Measurements from ENCODE around the gene MRC2. TPM values are rescaled to one million over a fixed set of nuclear protein-coding genes. Genes with fewer than 3 reads are reported as not detected.

MRC2 gene
- total RNA-seq, 1 experiment from 2014 or later, result 10.7 TPM

DNA sequence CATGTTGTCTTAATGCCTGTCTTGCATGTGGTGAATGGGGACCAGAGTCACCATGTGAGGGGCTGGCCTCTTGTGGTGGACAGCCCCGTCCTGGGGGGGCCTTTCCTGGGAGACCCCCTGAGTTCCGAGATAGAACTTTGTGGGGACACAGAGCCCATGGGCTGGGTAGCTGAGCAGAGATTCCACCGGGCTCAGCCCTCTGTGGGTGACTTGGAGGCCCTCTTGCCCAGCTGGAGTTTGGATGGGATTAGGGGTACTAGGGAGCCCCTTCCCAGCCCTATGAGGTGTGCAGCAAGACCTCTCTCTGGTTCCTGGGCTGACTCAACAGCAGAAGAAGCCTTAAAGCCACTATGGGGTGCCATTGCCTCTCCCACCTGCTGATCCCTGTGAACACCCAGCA lies 38.1 kb downstream of the MRC2 start (continued):
- TF ChIP-seq, protein P1, sequence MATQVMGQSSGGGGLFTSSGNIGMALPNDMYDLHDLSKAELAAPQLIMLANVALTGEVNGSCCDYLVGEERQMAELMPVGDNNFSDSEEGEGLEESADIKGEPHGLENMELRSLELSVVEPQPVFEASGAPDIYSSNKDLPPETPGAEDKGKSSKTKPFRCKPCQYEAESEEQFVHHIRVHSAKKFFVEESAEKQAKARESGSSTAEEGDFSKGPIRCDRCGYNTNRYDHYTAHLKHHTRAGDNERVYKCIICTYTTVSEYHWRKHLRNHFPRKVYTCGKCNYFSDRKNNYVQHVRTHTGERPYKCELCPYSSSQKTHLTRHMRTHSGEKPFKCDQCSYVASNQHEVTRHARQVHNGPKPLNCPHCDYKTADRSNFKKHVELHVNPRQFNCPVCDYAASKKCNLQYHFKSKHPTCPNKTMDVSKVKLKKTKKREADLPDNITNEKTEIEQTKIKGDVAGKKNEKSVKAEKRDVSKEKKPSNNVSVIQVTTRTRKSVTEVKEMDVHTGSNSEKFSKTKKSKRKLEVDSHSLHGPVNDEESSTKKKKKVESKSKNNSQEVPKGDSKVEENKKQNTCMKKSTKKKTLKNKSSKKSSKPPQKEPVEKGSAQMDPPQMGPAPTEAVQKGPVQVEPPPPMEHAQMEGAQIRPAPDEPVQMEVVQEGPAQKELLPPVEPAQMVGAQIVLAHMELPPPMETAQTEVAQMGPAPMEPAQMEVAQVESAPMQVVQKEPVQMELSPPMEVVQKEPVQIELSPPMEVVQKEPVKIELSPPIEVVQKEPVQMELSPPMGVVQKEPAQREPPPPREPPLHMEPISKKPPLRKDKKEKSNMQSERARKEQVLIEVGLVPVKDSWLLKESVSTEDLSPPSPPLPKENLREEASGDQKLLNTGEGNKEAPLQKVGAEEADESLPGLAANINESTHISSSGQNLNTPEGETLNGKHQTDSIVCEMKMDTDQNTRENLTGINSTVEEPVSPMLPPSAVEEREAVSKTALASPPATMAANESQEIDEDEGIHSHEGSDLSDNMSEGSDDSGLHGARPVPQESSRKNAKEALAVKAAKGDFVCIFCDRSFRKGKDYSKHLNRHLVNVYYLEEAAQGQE (IDR thresholded peaks at IDR 0.05; ENCODE audit: low read depth), result no peak
- no peak for TF ChIP-seq SRF (IDR thresholded peaks at IDR 0.05; ENCODE audit: low read depth)
- no peak for TF ChIP-seq TCF7L2 (IDR thresholded peaks at IDR 0.05; ENCODE audit: borderline replicate concordance, extremely low read depth, insufficient read depth, insufficient read length)
- no peak for TF ChIP-seq ZNF274 (IDR thresholded peaks at IDR 0.05; ENCODE audit: low read depth, low read length)

DNA sequence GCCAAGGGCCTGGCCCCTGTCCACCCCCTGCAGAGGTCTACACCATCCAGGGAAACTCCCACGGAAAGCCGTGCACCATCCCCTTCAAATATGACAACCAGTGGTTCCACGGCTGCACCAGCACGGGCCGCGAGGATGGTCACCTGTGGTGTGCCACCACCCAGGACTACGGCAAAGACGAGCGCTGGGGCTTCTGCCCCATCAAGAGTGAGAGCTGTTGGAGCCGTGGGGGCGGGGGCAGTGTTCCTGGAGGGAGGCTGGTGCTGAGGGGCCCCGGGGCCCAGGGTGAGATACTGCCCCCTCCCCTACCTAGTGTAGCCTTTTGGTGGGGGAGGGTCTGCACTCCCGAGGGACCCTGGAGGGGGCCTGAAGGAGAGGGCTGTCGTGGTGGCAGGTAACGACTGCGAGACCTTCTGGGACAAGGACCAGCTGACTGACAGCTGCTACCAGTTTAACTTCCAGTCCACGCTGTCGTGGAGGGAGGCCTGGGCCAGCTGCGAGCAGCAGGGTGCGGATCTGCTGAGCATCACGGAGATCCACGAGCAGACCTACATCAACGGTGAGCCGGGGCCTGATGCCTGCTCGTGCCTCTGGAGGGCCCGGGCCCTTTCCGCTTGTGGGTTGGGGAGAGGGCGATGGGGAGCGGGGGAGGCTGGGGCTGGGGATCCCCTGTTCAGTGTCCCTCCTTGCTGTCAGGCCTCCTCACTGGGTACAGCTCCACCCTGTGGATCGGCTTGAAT lies 38.8 kb downstream of the MRC2 start:
- no peaks in the 10 kb centered on the region for H4K20me1 ChIP-seq (ENCODE audit: insufficient read depth)
- H3K79me2 ChIP-seq (ENCODE audit: insufficient read depth, low read length), result no peaks in the 10 kb centered on the region
- DNase-seq (ENCODE audit: low read depth, low spot score), result no peak
- ChIA-PET POLR2A (no interaction called here), RAD21 (ENCODE audit: low non-redundant PET in 1 of 2, low total read pairs in 2 of 2, uncharacterized antibody in 2 of 2, unreplicated experiment in 2 of 2) (no interaction called here), CTCF (no interaction called here)
- intact Hi-C loops (cut with micrococcal nuclease), result no loop called here
- H3K36me3 ChIP-seq (ENCODE audit: control insufficient read depth in 1 of 2, insufficient read depth in 2 of 2, low read length in 2 of 2), result no peaks in the 10 kb centered on the region
- peaks cover 0 to under 1% of the 10 kb centered on the region in 2 experiments; a peak in 1 of 4 replicates for H3K9me3 ChIP-seq (ENCODE audit: control insufficient read depth in 1 of 2, insufficient read depth in 1 of 2, low read depth in 1 of 2, low read length in 2 of 2)
- TF ChIP-seq, protein P2, sequence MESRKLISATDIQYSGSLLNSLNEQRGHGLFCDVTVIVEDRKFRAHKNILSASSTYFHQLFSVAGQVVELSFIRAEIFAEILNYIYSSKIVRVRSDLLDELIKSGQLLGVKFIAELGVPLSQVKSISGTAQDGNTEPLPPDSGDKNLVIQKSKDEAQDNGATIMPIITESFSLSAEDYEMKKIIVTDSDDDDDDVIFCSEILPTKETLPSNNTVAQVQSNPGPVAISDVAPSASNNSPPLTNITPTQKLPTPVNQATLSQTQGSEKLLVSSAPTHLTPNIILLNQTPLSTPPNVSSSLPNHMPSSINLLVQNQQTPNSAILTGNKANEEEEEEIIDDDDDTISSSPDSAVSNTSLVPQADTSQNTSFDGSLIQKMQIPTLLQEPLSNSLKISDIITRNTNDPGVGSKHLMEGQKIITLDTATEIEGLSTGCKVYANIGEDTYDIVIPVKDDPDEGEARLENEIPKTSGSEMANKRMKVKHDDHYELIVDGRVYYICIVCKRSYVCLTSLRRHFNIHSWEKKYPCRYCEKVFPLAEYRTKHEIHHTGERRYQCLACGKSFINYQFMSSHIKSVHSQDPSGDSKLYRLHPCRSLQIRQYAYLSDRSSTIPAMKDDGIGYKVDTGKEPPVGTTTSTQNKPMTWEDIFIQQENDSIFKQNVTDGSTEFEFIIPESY (IDR thresholded peaks at IDR 0.05; ENCODE audit: extremely low read depth, insufficient replicate concordance, low read length), result no peak
- TF ChIP-seq ZFX (IDR thresholded peaks at IDR 0.05), result no peak
- no peak for TF ChIP-seq FOSL1 (IDR thresholded peaks at IDR 0.05; ENCODE audit: low read depth)
- TF ChIP-seq, protein P1 (IDR thresholded peaks at IDR 0.05; ENCODE audit: low read depth), result no peak
- TF ChIP-seq EGR1 (IDR thresholded peaks at IDR 0.05; ENCODE audit: low read depth), result no peak
- TF ChIP-seq, protein P3, sequence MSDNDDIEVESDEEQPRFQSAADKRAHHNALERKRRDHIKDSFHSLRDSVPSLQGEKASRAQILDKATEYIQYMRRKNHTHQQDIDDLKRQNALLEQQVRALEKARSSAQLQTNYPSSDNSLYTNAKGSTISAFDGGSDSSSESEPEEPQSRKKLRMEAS (IDR thresholded peaks at IDR 0.05), result no peak
- TF ChIP-seq POLR2AphosphoS5 (IDR thresholded peaks at IDR 0.05; ENCODE audit: low read depth, low read length), result no peak
- TF ChIP-seq ZNF274 (IDR thresholded peaks at IDR 0.05; ENCODE audit: low read depth, low read length), result no peak
- no peak for TF ChIP-seq CEBPB (IDR thresholded peaks at IDR 0.05; ENCODE audit: low read depth)
- TF ChIP-seq, protein P4, sequence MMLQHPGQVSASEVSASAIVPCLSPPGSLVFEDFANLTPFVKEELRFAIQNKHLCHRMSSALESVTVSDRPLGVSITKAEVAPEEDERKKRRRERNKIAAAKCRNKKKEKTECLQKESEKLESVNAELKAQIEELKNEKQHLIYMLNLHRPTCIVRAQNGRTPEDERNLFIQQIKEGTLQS (IDR thresholded peaks at IDR 0.05), result no peak
- no peak for ATAC-seq
- H3K9ac ChIP-seq (ENCODE audit: low read length), result no peak overlapping the region
- no peaks in the 10 kb centered on the region for H3K27me3 ChIP-seq (ENCODE audit: insufficient read depth, low read length)
- no peak overlapping the region for H3K4me3 ChIP-seq (replicated peaks in 1 of 2; ENCODE audit: low read depth in 1 of 2, low read length in 2 of 2)
- no peak overlapping the region for H3K4me2 ChIP-seq (ENCODE audit: low read length)
- peaks cover 0 to 1% of the 10 kb centered on the region in 2 experiments; a peak in 1 of 4 replicates for H3K4me1 ChIP-seq (ENCODE audit: control insufficient read depth in 1 of 2, insufficient read depth in 2 of 2, low read length in 2 of 2)
- H2AFZ ChIP-seq (ENCODE audit: low read depth, low read length, poor library complexity, severe bottlenecking), result no peak overlapping the region
- no peak overlapping the region for H3K27ac ChIP-seq (ENCODE audit: low read depth, low read length)
- no TSS peak for BruUV-seq (replicated peaks)
- H3K9me2 ChIP-seq (ENCODE audit: insufficient read depth), result no peaks in the 10 kb centered on the region
